ENCODE results near the gene ZC2HC1B.
"Not testable (repeated sequence)": the region's sequence is repeated elsewhere in the genome, so short reads cannot be mapped to it uniquely, and the experiment has no call there.

Gene ZC2HC1B, protein sequence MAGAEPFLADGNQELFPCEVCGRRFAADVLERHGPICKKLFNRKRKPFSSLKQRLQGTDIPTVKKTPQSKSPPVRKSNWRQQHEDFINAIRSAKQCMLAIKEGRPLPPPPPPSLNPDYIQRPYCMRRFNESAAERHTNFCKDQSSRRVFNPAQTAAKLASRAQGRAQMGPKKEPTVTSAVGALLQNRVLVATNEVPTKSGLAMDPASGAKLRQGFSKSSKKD

GRCh38 chr6:143864234-143864633 is at the start of gene ZC2HC1B:
ZC2HC1B (plus strand) TSS chr6:143864474; CDS start chr6:143864540, 66 bp downstream.
- DNase-seq: no peak

GRCh38 chr6:143817621-143818020 is 46.7 kb upstream of the ZC2HC1B start:
- DNase-seq: no peak

- no peak for DNase-seq
These were observed 42.9 kb upstream of the ZC2HC1B start for GRCh38 chr6:143821359-143821758.

- DNase-seq: no peak
These were observed 41.7 kb upstream of the ZC2HC1B start for GRCh38 chr6:143822584-143823024.

DNA sequence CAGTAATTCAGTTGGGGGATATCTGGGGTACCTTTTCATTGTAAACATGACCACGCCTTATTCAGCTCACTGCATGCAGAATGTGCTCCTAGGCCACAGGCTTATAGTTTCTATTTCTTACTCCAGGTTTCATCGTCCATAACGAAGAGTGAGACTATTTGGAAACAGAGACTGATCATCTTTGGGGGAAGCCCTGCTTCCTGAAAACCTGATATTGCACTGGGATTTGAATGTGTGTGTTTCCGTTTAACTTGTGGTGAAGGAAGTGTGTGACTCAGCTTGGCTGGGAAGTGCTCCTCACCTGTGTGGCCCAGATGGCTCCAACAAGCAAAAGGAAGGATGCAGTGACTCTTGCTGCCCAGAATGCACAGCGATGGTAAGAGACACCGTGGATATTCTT is 40.7 kb upstream of the ZC2HC1B start:
- DNase-seq: no peak

DNA sequence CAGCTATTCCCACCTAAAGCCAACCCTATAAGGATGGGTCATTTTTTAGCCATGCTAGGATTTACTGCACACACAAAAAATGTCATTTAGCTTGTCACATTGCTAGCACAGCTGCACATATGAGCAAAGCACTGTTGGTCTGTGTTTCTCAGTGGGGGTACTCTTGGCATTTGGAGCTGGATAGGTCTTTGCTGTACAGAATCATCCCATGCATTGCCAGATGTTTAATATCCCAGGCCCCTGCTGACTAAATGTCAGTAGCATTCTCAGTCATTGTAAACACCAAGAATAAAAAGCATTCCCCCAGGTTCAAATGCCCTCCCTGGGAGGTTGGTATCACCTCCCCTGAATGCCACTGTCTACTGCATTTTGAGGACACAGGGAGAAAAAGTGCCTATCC is 35.7 kb upstream of the ZC2HC1B start:
- no peak for DNase-seq

DNA sequence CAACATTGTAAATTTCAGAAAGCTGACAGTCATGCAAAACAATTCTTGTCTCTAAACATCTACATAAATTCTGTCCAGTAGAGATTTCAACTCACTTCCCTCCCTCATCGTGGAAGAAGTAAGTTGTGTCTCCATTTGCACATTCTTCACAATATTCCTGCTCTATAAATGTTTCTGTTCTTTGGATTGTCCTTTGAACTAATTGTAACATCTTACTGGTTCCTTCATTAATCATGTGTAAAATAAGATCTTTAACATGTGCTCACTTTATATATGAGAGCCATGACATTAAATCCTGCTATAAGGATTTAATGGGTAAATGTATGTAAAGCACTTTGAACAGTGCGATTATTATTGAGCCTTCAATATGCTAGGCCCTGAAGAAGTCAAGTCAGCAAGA is 28.1 kb upstream of the ZC2HC1B start:
- DNase-seq: no peak

DNA sequence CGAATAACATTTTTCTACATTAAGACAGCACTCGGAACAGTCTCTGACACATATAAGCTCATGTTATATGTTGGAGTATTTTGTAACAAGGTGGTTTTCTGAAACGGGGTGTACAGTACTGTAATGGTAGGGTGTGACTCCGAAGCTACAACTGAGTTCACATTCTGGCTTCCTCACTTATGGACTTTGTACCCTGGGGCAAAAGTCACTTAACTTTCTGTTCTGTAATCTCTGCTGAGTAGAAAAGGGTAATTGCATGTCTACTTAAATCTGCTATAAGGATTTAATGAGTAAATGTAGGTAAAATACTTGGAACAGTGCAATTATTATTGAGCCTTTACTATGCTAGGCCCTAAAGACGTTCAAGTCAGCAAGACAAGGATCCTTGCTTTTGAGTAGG is 25.9 kb upstream of the ZC2HC1B start:
- DNase-seq: no peak

DNA sequence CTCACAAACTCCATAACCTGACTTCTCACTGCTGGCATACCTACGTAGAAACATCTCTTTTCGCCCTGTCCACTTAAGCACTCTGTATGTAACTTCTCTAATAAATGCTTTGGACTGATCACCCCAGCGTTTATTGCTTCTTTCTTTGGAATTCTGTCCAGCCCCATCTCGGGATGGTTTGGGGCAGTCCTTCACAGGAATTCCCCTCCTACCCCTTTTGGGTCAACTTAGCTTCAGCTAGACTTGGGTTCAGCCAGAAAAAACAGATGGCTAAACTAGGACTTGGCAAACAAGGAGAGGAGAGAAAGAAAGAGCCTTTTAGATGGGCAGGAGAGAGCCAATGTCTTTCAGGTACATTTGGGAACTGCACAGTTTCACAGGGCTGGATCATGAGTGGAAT is 25.1 kb upstream of the ZC2HC1B start:
- DNase-seq: no peak

GRCh38 chr6:143840595-143841265 is 23.5 kb upstream of the ZC2HC1B start:
- DNase-seq: no peak

DNA sequence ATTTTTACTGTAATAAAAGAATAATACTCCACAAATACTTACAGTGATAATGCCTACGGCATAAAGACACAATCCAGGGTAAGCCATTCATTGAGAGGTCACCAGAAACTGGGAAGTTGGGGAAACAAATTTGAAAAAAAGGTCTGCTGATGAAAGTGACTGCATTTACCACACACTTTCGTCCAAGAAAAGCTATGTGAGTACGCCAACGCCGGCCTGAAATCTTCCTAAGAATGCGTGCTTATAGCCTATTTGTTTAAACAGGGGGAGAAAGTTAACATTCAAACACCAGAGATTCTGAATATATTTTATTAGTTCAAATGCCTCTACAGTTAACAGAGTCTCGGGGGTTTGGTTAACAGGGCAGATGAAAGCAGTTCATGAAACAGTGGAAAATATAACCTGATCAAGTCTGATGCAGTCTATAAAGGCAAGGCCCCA is 21.8 kb upstream of the ZC2HC1B start:
- DNase-seq: no peak

DNA sequence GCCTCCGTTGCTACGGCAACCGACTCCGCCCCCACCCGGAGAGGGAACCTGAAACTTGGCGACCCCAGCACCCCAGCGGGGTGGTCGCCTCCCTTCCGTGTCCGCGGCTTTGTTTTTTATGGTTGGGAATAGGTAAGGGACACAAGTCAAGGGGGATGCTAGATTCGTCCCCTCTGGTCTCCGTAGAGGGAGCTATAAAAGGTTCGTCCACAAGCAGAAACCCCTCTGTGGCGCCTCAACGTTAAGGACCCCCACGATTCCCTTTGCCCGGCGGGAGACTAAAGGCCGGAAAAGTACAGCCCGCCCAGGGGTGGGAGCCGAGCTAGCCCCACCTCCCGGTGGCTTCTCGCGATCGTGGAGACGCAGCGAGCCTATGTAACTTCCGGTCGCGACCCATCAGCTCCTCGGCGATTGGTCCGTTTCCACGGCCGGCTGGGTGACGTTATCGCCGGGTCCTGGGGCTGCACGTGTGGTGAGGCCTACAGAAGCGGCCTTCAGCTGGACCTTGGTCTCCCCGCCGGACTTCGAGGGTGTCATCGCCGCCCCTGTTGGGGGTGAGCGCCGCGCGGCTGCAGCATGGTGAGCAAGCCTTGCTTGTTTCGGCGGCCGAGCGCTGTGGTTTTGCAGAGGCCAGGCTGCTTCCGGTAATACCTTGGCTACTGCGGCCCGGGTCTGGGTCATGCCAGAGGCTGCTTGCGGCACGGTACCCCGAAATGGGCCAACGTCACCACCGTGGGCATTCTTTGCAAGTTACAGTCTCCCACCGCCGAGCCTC is 21.2 kb upstream of the ZC2HC1B start, which contains the start of gene LTV1:
Gene LTV1, plus strand, starts transcription at position 437 of the 775 bp plus-strand sequence. Its CDS starts 140 bp downstream, at position 577.
- peak; percentile 74 for DNase-seq

DNA sequence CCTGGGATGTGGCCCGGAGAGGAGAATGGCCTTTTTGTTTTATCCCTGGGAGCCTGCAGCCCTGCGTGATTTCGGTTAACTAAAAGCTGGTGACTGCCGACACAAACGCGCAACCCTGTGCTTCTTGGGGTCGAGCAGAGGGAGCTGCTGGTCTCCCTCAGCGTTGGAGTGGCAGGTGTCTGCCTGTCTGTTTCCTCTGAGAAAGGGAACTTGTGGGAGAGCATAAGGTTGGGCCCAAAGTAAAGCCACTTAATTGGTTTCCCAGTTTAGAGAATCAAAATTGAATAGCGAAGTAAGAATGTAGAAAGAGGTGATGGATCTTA is 20.6 kb upstream of the ZC2HC1B start:
- no peak for DNase-seq

GRCh38 chr6:143844006-143844405 is 20.3 kb upstream of the ZC2HC1B start:
- DNase-seq: no peak

DNA sequence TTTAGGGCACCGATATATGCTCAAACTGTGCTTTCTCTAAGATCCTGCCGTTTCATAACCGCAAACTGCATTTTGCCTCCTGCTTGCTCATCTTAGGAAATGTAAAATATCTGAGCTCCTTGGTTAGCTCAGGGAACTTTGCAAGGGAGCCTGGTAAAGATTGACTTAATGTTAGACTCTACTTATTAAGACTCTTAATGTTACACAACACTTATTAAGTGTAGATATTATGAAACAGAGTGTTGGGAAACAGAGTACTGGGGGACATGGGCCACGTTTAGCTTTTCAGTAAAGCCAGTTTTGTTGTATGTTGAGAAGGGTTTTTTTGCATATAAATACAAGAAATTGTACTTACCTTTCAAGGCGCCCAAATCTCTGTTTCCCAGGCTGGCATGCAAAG is 19.2 kb upstream of the ZC2HC1B start:
- DNase-seq: no peak

GRCh38 chr6:143851706-143852105 is 12.6 kb upstream of the ZC2HC1B start:
- DNase-seq: not testable (repeated sequence)

- DNase-seq: not testable (repeated sequence)
These were observed 9.2 kb upstream of the ZC2HC1B start for GRCh38 chr6:143855057-143855456.

GRCh38 chr6:143856762-143857161 is 7.5 kb upstream of the ZC2HC1B start:
- not testable (repeated sequence) for DNase-seq

DNA sequence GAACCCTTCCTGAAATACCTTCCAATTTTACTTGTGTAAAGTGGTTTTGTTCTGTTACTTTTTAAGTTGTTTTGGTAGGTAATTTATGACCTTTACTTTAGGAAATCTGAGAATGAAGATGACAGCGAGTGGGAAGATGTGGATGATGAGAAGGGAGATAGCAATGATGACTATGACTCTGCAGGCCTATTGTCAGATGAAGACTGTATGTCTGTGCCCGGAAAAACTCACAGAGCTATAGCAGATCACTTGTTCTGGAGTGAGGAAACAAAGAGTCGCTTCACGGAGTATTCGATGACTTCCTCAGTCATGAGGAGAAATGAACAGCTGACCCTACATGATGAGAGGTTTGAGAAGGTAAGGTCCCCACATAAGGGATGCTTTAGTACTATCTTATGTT is 6.6 kb upstream of the ZC2HC1B start:
- DNase-seq: no peak

GRCh38 chr6:143859891-143860660 is 4.2 kb upstream of the ZC2HC1B start:
- DNase-seq: no peak

GRCh38 chr6:143863771-143864170 is 503 bp upstream of the ZC2HC1B start:
- no peak for DNase-seq

- DNase-seq: no peak
These were observed 3.0 kb downstream of the ZC2HC1B start for GRCh38 chr6:143867236-143867635.

DNA sequence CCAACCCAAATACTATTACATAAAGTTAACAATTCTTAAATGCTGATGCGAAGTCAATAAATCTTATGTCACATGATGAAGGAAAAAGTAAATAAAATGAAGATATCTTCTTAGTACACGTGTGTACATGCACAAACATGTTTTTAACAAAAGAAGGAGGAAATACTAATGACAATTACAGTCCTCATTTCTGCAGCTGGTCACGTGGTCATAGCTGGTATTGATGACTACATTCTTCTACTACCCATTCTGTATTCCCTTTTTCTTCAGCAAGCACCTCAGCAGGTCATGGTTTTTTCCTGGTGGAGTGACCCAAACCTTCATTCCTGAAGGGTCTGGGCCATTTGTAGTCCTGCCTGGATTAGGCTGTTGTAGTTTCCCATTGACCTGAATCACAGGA is 4.5 kb downstream of the ZC2HC1B start:
- DNase-seq: not testable (repeated sequence)
